ENCODE measurements around the gene ZBED2. TPM values are rescaled to one million over a fixed set of nuclear protein-coding genes. Genes with fewer than 3 reads are reported as not detected.

Gene ZBED2
- total RNA-seq, 1 donor from 2014 or later = not detected

Other genes with a start within 250 kb of the ZBED2 start
- gene CD96, start 53.1 kb downstream of the ZBED2 start, total RNA-seq = not detected in 2 replicates
- 0.91 and 1.6 TPM in 2 replicates for gene PLCXD2, start 79.3 kb upstream of the ZBED2 start, total RNA-seq